ENCODE data around the gene AGXT. TPM values are rescaled to one million over a fixed set of nuclear protein-coding genes. Genes with fewer than 3 reads are reported as not detected.

The AGXT gene
- total RNA-seq, 1 donor from 2014 or later = not detected

DNA sequence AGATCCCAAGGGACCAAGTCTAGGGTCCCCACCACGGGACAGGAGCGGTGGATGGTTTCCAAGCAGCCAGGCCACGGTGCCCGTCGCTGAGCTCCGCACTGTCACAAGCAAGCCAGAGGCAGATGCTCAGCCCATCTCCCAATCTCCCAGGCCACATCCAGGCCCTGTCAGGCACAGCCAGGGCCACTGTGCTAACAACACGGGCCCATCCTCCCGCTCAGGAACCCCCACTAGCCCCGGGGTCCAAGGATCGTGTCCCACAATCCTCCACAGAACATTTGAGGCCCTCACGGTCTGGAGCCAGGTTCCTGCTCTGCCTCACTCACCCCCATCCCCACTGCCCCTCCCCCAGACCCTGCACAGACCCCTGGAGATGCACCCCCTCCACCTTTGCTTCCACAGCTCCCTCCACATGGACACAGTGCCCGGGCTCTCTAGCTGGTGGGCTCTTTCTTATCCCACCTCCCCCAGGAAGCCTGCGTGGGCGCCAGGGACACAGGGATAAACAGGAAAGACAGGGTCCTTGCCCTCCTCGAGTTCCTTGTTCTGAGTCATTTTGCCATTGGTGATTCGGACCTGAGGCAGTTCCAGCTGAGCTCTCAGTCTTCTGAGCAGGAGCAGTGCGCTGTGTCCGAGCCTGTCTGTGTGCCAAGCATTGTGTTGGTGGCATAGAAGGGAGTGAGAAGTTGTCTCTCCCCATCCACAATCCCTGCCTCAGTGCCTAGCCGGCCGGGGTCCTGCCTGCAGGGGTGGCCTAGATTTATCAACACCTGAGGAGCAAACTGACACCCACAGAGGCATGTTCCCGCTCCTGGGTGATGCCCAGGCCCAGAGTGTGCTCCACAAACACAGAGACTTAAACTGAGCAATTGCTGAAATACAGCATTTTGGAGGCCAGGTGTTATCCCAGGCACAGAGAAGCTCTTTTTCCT is 44.5 kb downstream of the AGXT start:
- no peak for DNase-seq
- Mint-ChIP-seq H3K36me3 (ENCODE audit: low read depth) (no peaks in the 10 kb centered on the region), H3K4me3 (no peak overlapping the region), H3K27me3 (peaks cover 8% of the 10 kb centered on the region), H3K4me1 (no peaks in the 10 kb centered on the region), H3K27ac (no peak overlapping the region), H3K9me3 (no peaks in the 10 kb centered on the region)
- intact Hi-C loops (cut with micrococcal nuclease) = no loop called here

DNA sequence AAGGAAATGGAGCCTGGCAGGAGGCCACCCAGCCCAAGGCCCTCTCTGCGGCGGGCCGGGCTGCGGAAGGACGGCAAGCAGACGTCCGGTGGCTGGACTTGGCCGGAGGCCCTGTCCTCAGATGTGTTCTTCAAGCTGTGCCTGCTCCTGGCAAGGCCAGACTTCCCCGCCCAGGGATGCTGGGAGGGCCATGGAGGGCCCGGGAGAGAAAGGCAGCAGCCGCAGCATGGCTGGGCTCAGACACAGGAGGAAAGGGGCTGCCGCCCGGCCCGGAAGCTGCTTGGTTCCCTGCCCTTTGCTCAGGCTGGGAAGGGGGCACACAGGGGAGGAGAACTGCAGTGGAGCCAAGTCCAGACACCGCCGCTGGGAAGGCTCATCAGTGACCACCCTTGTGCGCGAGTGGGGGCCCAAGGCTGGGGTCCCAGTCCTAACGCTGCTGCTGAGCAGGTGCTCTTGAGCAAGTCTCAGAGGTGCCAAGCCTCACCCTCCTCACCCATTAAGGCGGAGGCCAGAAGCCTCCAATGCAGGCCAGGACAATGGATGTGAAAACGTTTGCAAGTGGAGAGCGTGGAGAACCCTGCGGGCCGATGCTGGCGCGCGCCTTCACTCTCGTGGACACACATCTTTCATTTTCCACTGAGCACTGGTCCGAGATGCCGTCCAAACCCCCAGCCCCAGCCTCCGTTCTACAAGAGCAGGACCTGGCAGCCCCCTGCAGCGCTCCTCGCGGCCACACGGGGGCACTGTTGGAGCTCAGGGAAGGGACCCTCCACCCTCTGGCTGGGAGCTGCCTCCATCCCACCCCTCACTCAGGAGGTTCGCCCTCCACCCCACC is 45.4 kb downstream of the AGXT start:
- no peak overlapping the region for H3K27ac Mint-ChIP-seq

GRCh38 chr2:240914645-240915525 is 46.3 kb downstream of the AGXT start:
- no peak for DNase-seq
- H3K36me3 Mint-ChIP-seq (ENCODE audit: low read depth) = no peaks in the 10 kb centered on the region
- H3K27me3 Mint-ChIP-seq = peaks cover 8% of the 10 kb centered on the region
- H3K4me1 Mint-ChIP-seq = no peaks in the 10 kb centered on the region
- H3K27ac Mint-ChIP-seq = no peak overlapping the region
- intact Hi-C loops (cut with micrococcal nuclease) = no loop called here
- H3K4me3 Mint-ChIP-seq = no peak overlapping the region
- H3K9me3 Mint-ChIP-seq = no peaks in the 10 kb centered on the region

More for the DNA sequence above, 45.4 kb downstream of the AGXT start:
- no peaks in the 10 kb centered on the region for H3K4me1 Mint-ChIP-seq
- H3K9me3 Mint-ChIP-seq = no peaks in the 10 kb centered on the region
- intact Hi-C loops (cut with micrococcal nuclease) = no loop called here
- no peaks in the 10 kb centered on the region for H3K36me3 Mint-ChIP-seq (ENCODE audit: low read depth)
- H3K4me3 Mint-ChIP-seq = no peak overlapping the region
- peak; percentile 91 for DNase-seq
- H3K27me3 Mint-ChIP-seq = peaks cover 8% of the 10 kb centered on the region

DNA sequence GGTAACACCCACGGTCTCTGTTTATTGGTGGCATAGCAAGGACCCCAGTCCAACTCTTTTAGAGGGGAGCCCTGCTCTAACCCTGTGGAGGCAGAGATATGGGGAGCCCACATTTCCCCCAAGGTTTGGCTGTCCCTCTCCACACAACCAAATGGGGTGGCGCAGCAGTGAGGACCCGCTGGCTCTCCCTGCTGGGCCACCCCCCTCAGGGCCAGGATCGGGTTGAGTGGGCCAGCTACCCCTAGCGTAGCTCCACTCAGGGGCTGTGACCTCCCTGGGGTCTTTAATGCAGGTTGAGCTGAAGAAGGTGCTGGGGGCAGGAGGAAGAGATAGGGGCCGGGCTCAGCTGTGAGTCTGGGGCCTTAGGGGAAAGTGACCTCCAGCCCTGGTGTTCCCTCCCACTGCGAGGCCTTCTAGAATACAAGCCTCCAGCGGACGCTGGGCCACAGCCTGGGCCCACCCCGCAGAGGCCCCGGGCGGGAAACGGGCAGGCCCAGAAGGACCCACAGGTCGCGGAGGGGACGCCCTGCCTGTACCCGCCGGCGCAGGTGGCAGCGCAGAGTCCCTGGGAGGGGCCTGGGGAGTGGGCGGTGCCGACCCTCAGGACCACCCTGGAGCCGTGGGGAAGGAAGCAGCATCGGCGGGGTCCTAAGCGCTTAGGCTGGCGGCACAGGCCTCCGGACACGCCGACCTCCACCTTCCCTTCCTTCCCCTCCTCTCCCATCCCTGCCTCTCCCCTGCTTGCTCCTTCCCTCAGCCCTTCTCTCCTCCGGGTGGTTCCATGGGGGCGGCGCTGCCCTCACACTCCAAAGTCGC is 47.1 kb downstream of the AGXT start:
- no peaks in the 10 kb centered on the region for H3K36me3 Mint-ChIP-seq (ENCODE audit: low read depth)
- H3K27me3 Mint-ChIP-seq = peaks cover 8% of the 10 kb centered on the region
- H3K9me3 Mint-ChIP-seq = no peaks in the 10 kb centered on the region
- no peaks in the 10 kb centered on the region for H3K4me1 Mint-ChIP-seq
- intact Hi-C loops (cut with micrococcal nuclease) = no loop called here
- no peak overlapping the region for H3K4me3 Mint-ChIP-seq
- no peak for DNase-seq
- no peak overlapping the region for H3K27ac Mint-ChIP-seq

GRCh38 chr2:240916571-240917008 is 48.0 kb downstream of the AGXT start:
- H3K27ac Mint-ChIP-seq = no peak overlapping the region
- H3K4me1 Mint-ChIP-seq = no peaks in the 10 kb centered on the region
- DNase-seq = no peak
- H3K27me3 Mint-ChIP-seq = peaks cover 8% of the 10 kb centered on the region
- H3K9me3 Mint-ChIP-seq = no peaks in the 10 kb centered on the region
- H3K36me3 Mint-ChIP-seq (ENCODE audit: low read depth) = no peaks in the 10 kb centered on the region
- intact Hi-C loops (cut with micrococcal nuclease) = no loop called here
- no peak overlapping the region for H3K4me3 Mint-ChIP-seq

DNA sequence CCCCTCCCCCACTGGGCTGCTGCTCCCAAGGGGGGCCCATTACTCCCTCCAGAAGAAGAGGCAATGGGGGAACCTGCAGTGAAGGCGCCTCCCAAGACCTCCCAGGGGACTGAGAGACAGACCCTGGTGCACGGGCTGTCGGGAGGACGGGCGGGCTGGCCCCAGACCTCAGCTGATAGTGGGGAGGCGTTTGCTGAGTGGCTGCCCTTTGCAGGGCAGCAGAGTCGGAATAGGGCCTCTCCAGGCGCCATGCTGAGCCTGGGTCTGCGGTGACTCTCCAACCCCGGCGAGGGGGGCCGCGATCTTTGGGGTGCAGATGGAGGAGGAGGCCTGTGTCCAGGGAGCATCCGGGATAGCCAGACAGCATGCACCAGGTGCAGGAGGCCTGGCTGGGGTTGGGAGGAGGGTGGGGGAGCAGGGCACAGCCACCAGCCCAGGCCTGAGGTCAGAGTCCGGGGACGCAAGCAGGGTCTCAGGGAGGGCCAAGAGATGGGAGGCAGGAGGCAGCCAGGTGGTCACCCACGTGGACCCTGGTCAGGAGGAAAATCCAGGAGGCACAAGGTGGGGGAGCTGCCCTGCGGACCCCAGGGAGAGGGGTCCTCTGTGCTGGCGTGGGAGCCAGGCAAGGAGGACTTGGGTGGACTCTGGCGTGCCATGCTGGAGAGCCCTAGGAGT is 48.5 kb downstream of the AGXT start:
- intact Hi-C loops (cut with micrococcal nuclease) = no loop called here
- peaks cover 8% of the 10 kb centered on the region for H3K27me3 Mint-ChIP-seq
- H3K27ac Mint-ChIP-seq = no peak overlapping the region
- H3K36me3 Mint-ChIP-seq (ENCODE audit: low read depth) = no peaks in the 10 kb centered on the region
- DNase-seq = no peak
- H3K4me3 Mint-ChIP-seq = no peak overlapping the region
- no peaks in the 10 kb centered on the region for H3K9me3 Mint-ChIP-seq
- no peaks in the 10 kb centered on the region for H3K4me1 Mint-ChIP-seq

GRCh38 chr2:240917684-240918257 is 49.1 kb downstream of the AGXT start:
- Mint-ChIP-seq H3K9me3 (no peaks in the 10 kb centered on the region), H3K4me3 (no peak overlapping the region), H3K27ac (no peak overlapping the region), H3K4me1 (no peaks in the 10 kb centered on the region), H3K36me3 (ENCODE audit: low read depth) (no peaks in the 10 kb centered on the region), H3K27me3 (peaks cover 6% of the 10 kb centered on the region)
- DNase-seq = no peak
- intact Hi-C loops (cut with micrococcal nuclease) = no loop called here

- no peaks in the 10 kb centered on the region for H3K4me1 Mint-ChIP-seq
- no peak overlapping the region for H3K27ac Mint-ChIP-seq
- peaks cover 6% of the 10 kb centered on the region for H3K27me3 Mint-ChIP-seq
- no peaks in the 10 kb centered on the region for H3K9me3 Mint-ChIP-seq
- no peak overlapping the region for H3K4me3 Mint-ChIP-seq
- no peak for DNase-seq
- intact Hi-C loops (cut with micrococcal nuclease) = no loop called here
- H3K36me3 Mint-ChIP-seq (ENCODE audit: low read depth) = no peaks in the 10 kb centered on the region
Measured at GRCh38 chr2:240918258-240919091, 49.9 kb downstream of the AGXT start.

GRCh38 chr2:240919161-240919781 is 50.6 kb downstream of the AGXT start:
- H3K36me3 Mint-ChIP-seq (ENCODE audit: low read depth) = no peaks in the 10 kb centered on the region
- H3K27ac Mint-ChIP-seq = no peak overlapping the region
- intact Hi-C loops (cut with micrococcal nuclease) = no loop called here
- H3K4me1 Mint-ChIP-seq = no peaks in the 10 kb centered on the region
- no peaks in the 10 kb centered on the region for H3K9me3 Mint-ChIP-seq
- H3K27me3 Mint-ChIP-seq = peaks cover 6% of the 10 kb centered on the region
- H3K4me3 Mint-ChIP-seq = no peak overlapping the region
- DNase-seq = no peak

GRCh38 chr2:240919786-240920782 is 51.5 kb downstream of the AGXT start:
- Mint-ChIP-seq H3K36me3 (ENCODE audit: low read depth) (no peaks in the 10 kb centered on the region), H3K4me1 (no peaks in the 10 kb centered on the region), H3K27me3 (peaks cover 6% of the 10 kb centered on the region), H3K4me3 (no peak overlapping the region), H3K27ac (no peak overlapping the region), H3K9me3 (no peaks in the 10 kb centered on the region)
- intact Hi-C loops (cut with micrococcal nuclease) = no loop called here
- DNase-seq = no peak

Measured in activated CD4-positive, alpha-beta T cell treated with anti-CD3 and anti-CD28 coated beads, Interleukin-2, amount 10 ng/mL, durations not matched to agents 24 days and 14 days (primary cell).